SK-N-MC (cell line): ENCODE data around the gene EME2.

ENCODE experiments used
- DNase-seq: peaks from one replicate; pipeline ENCODE4 v3.0.0-alpha.2; 2011; ENCODE audit warnings: low read depth, low spot score
- H3K27ac ChIP-seq: fragments of 200-600 bp; sonication (generic); 2 replicates; pipeline ENCODE4 v1.5.1; 2016; ENCODE audit warnings: mixed run types
- H3K36me3 ChIP-seq: fragments of 200-600 bp; sonication (generic); 2 replicates; pipeline ENCODE4 v1.6.1; 2017; ENCODE audit warnings: antibody characterized with exemption, low read length, mixed read lengths; ENCODE audit not compliant: insufficient read depth
- H3K4me3 ChIP-seq: fragments of 200-600 bp; sonication (generic); 2 replicates; pipeline ENCODE4 v1.5.1; 2016
- H3K9ac ChIP-seq: fragments of 200-600 bp; sonication (generic); 2 replicates; pipeline ENCODE4 v1.8.0; 2017; ENCODE audit warnings: mixed run types, mixed read lengths; ENCODE audit not compliant: insufficient read length
- H3K9me3 ChIP-seq: fragments of 200-600 bp; sonication (generic); 2 replicates; pipeline ENCODE4 v1.6.1; 2017; ENCODE audit warnings: low read depth, mild to moderate bottlenecking, antibody characterized with exemption, low read length, moderate library complexity, mixed read lengths
- EZH2 ChIP-seq: fragments of 200-600 bp; sonication (generic); IDR thresholded peaks from one replicate; pipeline ENCODE4 v1.6.1; 2017; ENCODE audit warnings: antibody characterized with exemption
- FOXP2 ChIP-seq: optimal IDR thresholded peaks from 2 replicates; pipeline ENCODE3; 2011; ENCODE audit warnings: mild to moderate bottlenecking, moderate library complexity; ENCODE audit not compliant: insufficient read depth; ENCODE audit errors: extremely low read length, control extremely low read depth
- POLR2AphosphoS5 ChIP-seq: IDR thresholded peaks from 2 replicates; pipeline ENCODE4 v1.6.1; 2012; ENCODE audit warnings: mild to moderate bottlenecking, low read depth, low read length, borderline replicate concordance

Gene EME2

DNA sequence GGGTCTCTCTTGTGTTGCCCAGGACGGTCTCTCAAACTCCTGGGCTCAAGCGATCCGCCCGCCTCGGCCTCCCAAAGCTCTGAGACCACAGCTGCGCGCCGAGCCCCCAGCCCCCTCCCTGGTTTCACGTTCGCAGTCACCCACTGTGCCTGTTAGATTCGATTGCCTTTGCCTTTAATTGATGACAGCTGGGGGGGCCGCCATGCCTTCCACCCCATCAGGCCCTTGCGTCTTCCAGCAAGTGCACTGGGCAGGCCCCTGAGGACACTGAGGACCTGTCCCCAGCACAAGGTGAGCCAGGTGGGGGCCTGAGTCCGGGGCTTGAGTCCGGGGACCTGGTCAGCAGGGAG, 17.6 kb downstream of the EME2 start:
- Histone ChIP-seq H3K36me3 (no peaks in the 10 kb centered on the region; the same call in 1 of the 2 replicates), H3K27ac (no peak overlapping the region), H3K9me3 (no peaks in the 10 kb centered on the region), H3K9ac (no peak overlapping the region), H3K4me3 (no peak overlapping the region)
- no peak for DNase-seq
- TF ChIP-seq POLR2AphosphoS5: no peak
- TF ChIP-seq FOXP2: no peak
- no peak for TF ChIP-seq EZH2

GRCh38 chr16:1790611-1791255, 18.1 kb downstream of the EME2 start:
- Histone ChIP-seq H3K4me3 (no peak overlapping the region), H3K9me3 (no peaks in the 10 kb centered on the region), H3K36me3 (no peaks in the 10 kb centered on the region; the same call in 1 of the 2 replicates), H3K27ac (no peak overlapping the region), H3K9ac (no peak overlapping the region)
- TF ChIP-seq FOXP2: no peak
- TF ChIP-seq POLR2AphosphoS5: no peak
- no peak for TF ChIP-seq EZH2
- no peak for DNase-seq

DNA sequence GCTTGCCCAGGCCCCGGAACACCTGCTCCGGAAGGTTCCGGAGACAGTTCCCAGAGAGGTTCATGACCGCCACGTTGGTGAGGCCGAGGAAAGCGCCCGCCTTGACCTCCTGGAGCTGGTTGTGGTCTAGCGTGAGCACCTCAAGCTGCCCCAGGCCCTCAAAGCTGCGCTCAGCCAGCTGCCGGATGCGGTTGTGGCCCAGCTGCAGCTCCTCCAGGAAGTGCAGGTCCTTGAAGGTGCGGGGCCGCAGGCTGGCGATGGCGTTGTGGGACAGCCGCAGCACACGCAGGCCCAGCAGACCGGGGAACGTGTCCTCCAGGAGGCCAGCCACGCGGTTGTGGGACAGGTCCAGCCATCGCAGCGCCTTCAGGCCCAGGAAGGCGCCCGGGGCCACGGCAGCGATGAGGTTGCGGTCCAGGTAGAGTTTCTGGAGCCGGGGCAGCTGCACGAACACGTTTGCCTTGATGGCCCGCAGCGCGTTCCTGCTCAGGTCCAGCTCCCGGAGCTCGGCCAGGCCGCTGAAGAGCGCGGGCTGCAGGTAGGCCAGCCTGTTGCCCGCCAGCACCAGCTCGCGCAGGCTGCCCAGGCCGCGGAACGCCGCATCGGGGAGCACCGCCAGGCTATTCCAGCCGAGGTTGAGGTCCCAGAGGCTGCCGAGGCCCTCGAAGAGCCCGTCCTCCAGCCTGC, 18.8 kb downstream of the EME2 start:
- Histone ChIP-seq H3K9ac (no peak overlapping the region), H3K27ac (no peak overlapping the region), H3K9me3 (no peaks in the 10 kb centered on the region), H3K4me3 (no peak overlapping the region), H3K36me3 (no peaks in the 10 kb centered on the region; the same call in 1 of the 2 replicates)
- DNase-seq: no peak
- no peak for TF ChIP-seq POLR2AphosphoS5
- TF ChIP-seq EZH2: no peak
- TF ChIP-seq FOXP2: no peak

- DNase-seq: no peak
- H3K27ac ChIP-seq: no peak overlapping the region
- no peaks in the 10 kb centered on the region; the same call in 1 of the 2 replicates for H3K36me3 ChIP-seq
- no peaks in the 10 kb centered on the region for H3K9me3 ChIP-seq
- H3K4me3 ChIP-seq: no peak overlapping the region
- no peak overlapping the region for H3K9ac ChIP-seq
- TF ChIP-seq FOXP2 (no peak), EZH2 (no peak), POLR2AphosphoS5 (no peak)
These were observed 19.6 kb downstream of the EME2 start for GRCh38 chr16:1791943-1792812.

DNA sequence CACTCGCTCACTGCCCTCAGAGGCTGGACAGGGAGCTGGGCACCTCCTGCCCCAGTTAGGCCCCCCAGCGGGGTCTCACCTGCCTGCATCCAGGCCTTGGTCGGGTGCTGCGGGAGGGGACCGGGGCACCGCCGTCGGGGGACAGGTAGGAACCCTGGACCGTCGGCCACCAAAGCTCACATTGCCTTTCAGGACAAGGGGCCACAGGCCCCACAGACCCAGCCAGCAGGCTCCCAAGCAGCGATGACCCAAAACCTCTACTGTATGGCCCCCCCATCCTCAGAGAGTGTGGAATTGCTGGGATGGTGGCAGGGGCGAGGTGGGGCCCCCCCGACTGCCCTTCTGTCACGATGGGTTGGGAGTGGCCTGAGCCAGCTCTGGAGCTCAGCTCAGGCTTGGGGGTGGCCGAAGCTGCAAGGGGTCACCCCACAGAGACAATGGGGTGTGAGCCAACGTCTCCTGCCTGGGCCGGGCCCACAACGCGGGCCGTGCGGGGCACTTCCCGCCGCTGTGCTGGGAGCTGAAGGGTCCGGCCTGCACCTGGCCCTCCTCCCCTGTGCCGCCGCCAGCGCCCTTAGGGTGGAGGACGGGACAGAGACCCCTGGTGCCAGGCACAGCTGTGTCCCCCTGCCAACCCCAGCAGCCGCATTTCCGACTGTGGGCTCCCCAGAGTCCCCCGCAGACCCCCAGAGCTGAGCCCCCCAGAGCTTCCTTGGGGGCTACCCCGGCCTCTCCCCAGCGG, 20.4 kb downstream of the EME2 start:
- TF ChIP-seq FOXP2: no peak
- no peak for TF ChIP-seq EZH2
- no peak for TF ChIP-seq POLR2AphosphoS5
- Histone ChIP-seq H3K4me3 (no peak overlapping the region), H3K27ac (no peak overlapping the region), H3K9ac (no peak overlapping the region), H3K36me3 (no peaks in the 10 kb centered on the region; the same call in 1 of the 2 replicates), H3K9me3 (no peaks in the 10 kb centered on the region)
- no peak for DNase-seq

- Histone ChIP-seq H3K9me3 (no peaks in the 10 kb centered on the region), H3K27ac (no peak within 1 kb of the TSS), H3K4me3 (no peak within 1 kb of the TSS), H3K36me3 (no peaks in the 10 kb centered on the region), H3K9ac (no peak within 1 kb of the TSS)
- no peak for TF ChIP-seq FOXP2
- DNase-seq: no peak
These were observed 21.1 kb downstream of the EME2 start, which contains the start of gene IGFALS for GRCh38 chr16:1793578-1794220. IGFALS (minus strand) TSS chr16:1793705; CDS start chr16:1793652, 53 bp downstream.

DNA sequence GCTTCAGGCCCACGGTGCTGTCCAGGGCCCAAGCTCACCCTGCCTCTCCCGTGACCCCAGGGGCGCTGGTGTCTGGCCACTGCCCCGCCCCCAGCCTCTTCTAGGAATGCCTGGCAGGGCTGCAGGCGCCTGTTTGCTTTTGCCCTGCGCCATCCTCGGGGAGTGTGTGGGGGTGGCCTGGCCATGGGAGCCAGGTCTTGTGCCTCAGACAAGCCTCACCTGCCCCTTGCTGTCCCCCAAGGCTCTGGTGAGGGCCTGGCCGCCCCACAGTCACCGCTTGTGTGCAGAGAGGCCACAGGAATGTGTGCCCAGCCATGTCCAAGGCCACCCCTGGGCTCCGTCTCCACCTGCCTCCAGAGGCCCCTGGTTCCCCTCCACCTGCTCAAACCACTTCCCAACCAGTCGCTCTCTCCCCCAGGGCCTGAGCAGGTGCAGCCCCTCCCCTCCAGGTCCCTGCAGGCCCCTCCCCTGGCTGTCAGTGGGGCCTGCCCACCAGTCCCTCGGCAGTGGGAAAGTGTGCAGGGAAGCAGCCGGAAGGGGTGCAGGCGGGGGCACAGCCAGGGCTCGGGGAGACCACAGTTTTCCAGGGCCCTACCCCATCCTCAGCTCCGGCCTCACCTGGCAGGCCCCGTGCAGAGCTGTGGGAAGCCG, 21.7 kb downstream of the EME2 start:
- DNase-seq: no peak
- Histone ChIP-seq H3K9ac (no peak overlapping the region), H3K27ac (no peak overlapping the region), H3K36me3 (no peaks in the 10 kb centered on the region), H3K4me3 (no peak overlapping the region), H3K9me3 (no peaks in the 10 kb centered on the region)
- no peak for TF ChIP-seq EZH2
- TF ChIP-seq FOXP2: no peak
- no peak for TF ChIP-seq POLR2AphosphoS5
